WTC11 (cell line): ENCODE results near the gene CDC42EP4. TPM values are rescaled to one million over a fixed set of nuclear protein-coding genes. Genes with fewer than 3 reads are reported as not detected.
"Not testable (repeated sequence)": the region's sequence is repeated elsewhere in the genome, so short reads cannot be mapped to it uniquely, and the experiment has no call there.

Experiments used
- ATAC-seq: fragments of 200-7000 bp; cut with Tn5 transposase; 2 replicates; pipeline ENCODE4 v1.10.0; 2021; ENCODE audit warnings: mild to moderate bottlenecking, moderate library complexity
- CTCF ChIA-PET: fragments of 300-600 bp; sonication (Branson Sonifier 250); formaldehyde crosslinking; loops from one replicate; lab custom pipeline; 2021; ENCODE audit warnings: antibody characterized with exemption; lab: Charles Lee
- POLR2A ChIA-PET: fragments of 350-600 bp; sonication (Branson Sonifier 250); formaldehyde crosslinking; loops from one replicate; lab custom pipeline; 2021; ENCODE audit warnings: antibody characterized with exemption; lab: Charles Lee
- DNase-seq: peaks from one replicate; pipeline ENCODE4 v3.0.0; 2021; ENCODE audit warnings: low spot score
- H3K27ac Mint-ChIP-seq: 2 replicates; pipeline ENCODE4 v1.8.0; 2021; ENCODE audit warnings: mixed read lengths
- H3K27me3 Mint-ChIP-seq: 2 replicates; pipeline ENCODE4 v1.8.0; 2021; ENCODE audit warnings: low read depth, mild to moderate bottlenecking, moderate library complexity, mixed read lengths
- H3K36me3 Mint-ChIP-seq: 2 replicates; pipeline ENCODE4 v1.8.0; 2021; ENCODE audit warnings: mixed read lengths
- H3K4me1 Mint-ChIP-seq: 2 replicates; pipeline ENCODE4 v1.8.0; 2022; ENCODE audit warnings: mixed read lengths
- H3K4me3 Mint-ChIP-seq: 2 replicates; pipeline ENCODE4 v1.8.0; 2021; ENCODE audit warnings: mild to moderate bottlenecking, moderate library complexity, mixed read lengths
- H3K9me3 Mint-ChIP-seq: 2 replicates; pipeline ENCODE4 v1.8.0; 2021; ENCODE audit warnings: mixed read lengths
- AFF4 ChIP-seq: sonication (generic); formaldehyde crosslinking; IDR thresholded peaks from 2 replicates; pipeline ENCODE4 v1.8.1; 2023; ENCODE audit warnings: mild to moderate bottlenecking, missing genetic modification reagents, borderline replicate concordance
- ATF3 ChIP-seq: sonication (generic); formaldehyde crosslinking; conservative IDR thresholded peaks from 2 replicates; pipeline ENCODE4 v1.8.1; 2022; ENCODE audit warnings: mild to moderate bottlenecking, missing genetic modification reagents
- CREB1 ChIP-seq: sonication (generic); formaldehyde crosslinking; IDR thresholded peaks from 2 replicates; pipeline ENCODE4 v1.8.0; 2023; ENCODE audit warnings: mild to moderate bottlenecking, missing genetic modification reagents
- HMGXB4 ChIP-seq: sonication (generic); formaldehyde crosslinking; IDR thresholded peaks from 2 replicates; pipeline ENCODE4 v1.8.1; 2023; ENCODE audit warnings: mild to moderate bottlenecking, moderate library complexity, missing genetic modification reagents
- NFE2L1 ChIP-seq: sonication (generic); formaldehyde crosslinking; IDR thresholded peaks from 2 replicates; pipeline ENCODE4 v1.8.1; 2023; ENCODE audit warnings: missing genetic modification reagents
- STAT6 ChIP-seq: sonication (generic); formaldehyde crosslinking; conservative IDR thresholded peaks from 2 replicates; pipeline ENCODE4 v1.8.1; 2023; ENCODE audit warnings: mild to moderate bottlenecking, low read depth, missing genetic modification reagents, moderate library complexity
- ZBTB43 ChIP-seq: sonication (generic); formaldehyde crosslinking; IDR thresholded peaks from 2 replicates; pipeline ENCODE4 v1.8.1; 2023; ENCODE audit warnings: mild to moderate bottlenecking, missing genetic modification reagents
- ZNF121 ChIP-seq: sonication (generic); formaldehyde crosslinking; IDR thresholded peaks from 2 replicates; pipeline ENCODE4 v1.8.0; 2023; ENCODE audit warnings: missing genetic modification reagents
- ZNF232 ChIP-seq: sonication (generic); formaldehyde crosslinking; IDR thresholded peaks from 2 replicates; pipeline ENCODE4 v1.8.0; 2022; ENCODE audit warnings: mild to moderate bottlenecking, missing genetic modification reagents
- ZNF416 ChIP-seq: fragments of 250-450 bp; sonication (Bioruptor Pico); IDR thresholded peaks from 2 replicates; pipeline ENCODE4 v1.9.0; 2021; ENCODE audit warnings: mild to moderate bottlenecking, inconsistent platforms
- total RNA-seq: library from RNA; stranded (reverse); gene quantifications from 3 replicates; pipeline ENCODE4 v1.2.3, GENCODE V29; 2021

The CDC42EP4 gene
- total RNA-seq, 1 experiment from 2014 or later, result 18.8 TPM

GRCh38 chr17:73315471-73315870 lies 3.7 kb upstream of the CDC42EP4 start (continued):
- TF ChIP-seq ATF3 (CRISPR knock-in tag), result no peak
- TF ChIP-seq ZNF416 (CRISPR knock-in tag), result no peak
- TF ChIP-seq AFF4 (CRISPR knock-in tag), result no peak
- TF ChIP-seq CREB1, result no peak
- TF ChIP-seq NFE2L1, result no peak

GRCh38 chr17:73313526-73314127 lies 1.8 kb upstream of the CDC42EP4 start:
- ChIA-PET CTCF (interaction anchor here (0.6 to 7.7 kb wide), 6 partner anchors 12 to 350 kb away, joined by 3 to 88 read pairs (median 5); no protein-coding TSS in a partner anchor), POLR2A (interaction anchor here (5.3 kb wide), 1 partner anchor 29 kb away, joined by 55 read pairs; no protein-coding TSS in a partner anchor)
- Mint-ChIP-seq H3K4me1 (peaks cover 39% of the 10 kb centered on the region), H3K27me3 (peaks cover 22% of the 10 kb centered on the region), H3K36me3 (no peaks in the 10 kb centered on the region), H3K27ac (no peak overlapping the region), H3K4me3 (no peak overlapping the region), H3K9me3 (no peaks in the 10 kb centered on the region)
- no peak for TF ChIP-seq HMGXB4 (CRISPR knock-in tag)
- peak; percentile 95 for TF ChIP-seq ZNF121 (CRISPR knock-in tag)
- TF ChIP-seq ZNF232, result 0 out of 2 replicates have a peak, but pooled peaks have one; percentile 34
- no peak for DNase-seq
- ATAC-seq, result no peak

- Mint-ChIP-seq H3K4me3 (peak overlapping the region; percentile 87), H3K4me1 (peaks cover 39% of the 10 kb centered on the region), H3K27me3 (peaks cover 22% of the 10 kb centered on the region)
- DNase-seq, H3K36me3 Mint-ChIP-seq, H3K27ac Mint-ChIP-seq, ATAC-seq, H3K9me3 Mint-ChIP-seq: not testable (repeated sequence)
- ChIA-PET CTCF (interaction anchor here (0.7 to 7.7 kb wide), 8 partner anchors 29 to 586 kb away, joined by 3 to 88 read pairs (median 6); no protein-coding TSS in a partner anchor), POLR2A (interaction anchor here (0.5 to 5.3 kb wide), 4 partner anchors 9 to 124 kb away, joined by 3 to 55 read pairs (median 4); no protein-coding TSS in a partner anchor)
Measured at GRCh38 chr17:73312887-73313286, 1.1 kb upstream of the CDC42EP4 start.

GRCh38 chr17:73311428-73311780 lies 397 bp downstream of the CDC42EP4 start:
- H3K27ac Mint-ChIP-seq, result no peak overlapping the region
- ATAC-seq (peak; percentile 3), DNase-seq (no peak)
- CTCF ChIA-PET, result interaction anchor here (0.7 to 7.7 kb wide), 23 partner anchors 9 to 584 kb away, joined by 3 to 88 read pairs (median 4); partner anchors contain the start of gene COG1
- no peaks in the 10 kb centered on the region for H3K9me3 Mint-ChIP-seq
- peak overlapping the region; percentile 87 for H3K4me3 Mint-ChIP-seq
- H3K4me1 Mint-ChIP-seq, result peaks cover 35% of the 10 kb centered on the region
- peaks cover 14% of the 10 kb centered on the region for H3K27me3 Mint-ChIP-seq
- POLR2A ChIA-PET, result interaction anchor here (0.7 to 5.3 kb wide), 9 partner anchors 11 to 110 kb away, joined by 3 to 55 read pairs (median 5); a partner anchor contains a TSS
- no peaks in the 10 kb centered on the region for H3K36me3 Mint-ChIP-seq
- TF ChIP-seq ZBTB43 (CRISPR knock-in tag), result 0 out of 2 replicates have a peak, but pooled peaks have one; percentile 0
- no peak for TF ChIP-seq STAT6
